HG02678 (cell line): Measurements from ENCODE around the gene KATNAL2.
"Not testable (repeated sequence)": the region's sequence is repeated elsewhere in the genome, so short reads cannot be mapped to it uniquely, and the experiment has no call there.

Experiments used
- ATAC-seq: cut with Tn5 transposase; IDR thresholded peaks from one replicate; pipeline ENCODE4 v1.9.1; 2021; ENCODE audit warnings: mild to moderate bottlenecking, moderate library complexity; ENCODE audit not compliant: unreplicated experiment

KATNAL2 gene

GRCh38 chr18:47029684-47030353 lies 112.4 kb downstream of the KATNAL2 start:
- not testable (repeated sequence) for ATAC-seq

- ATAC-seq: not testable (repeated sequence)
Observed at GRCh38 chr18:47030887-47031286, 113.5 kb downstream of the KATNAL2 start.

- no peak for ATAC-seq
Observed at GRCh38 chr18:47032945-47033344, 115.5 kb downstream of the KATNAL2 start.

- not testable (repeated sequence) for ATAC-seq
Observed at GRCh38 chr18:47034591-47034990, 117.2 kb downstream of the KATNAL2 start.

- ATAC-seq: no peak
Observed at GRCh38 chr18:47035156-47035671, 117.8 kb downstream of the KATNAL2 start, which contains the start of gene ELOA2. ELOA2 (minus strand) TSS chr18:47035621; CDS start chr18:47035264, 357 bp downstream.

- ATAC-seq: no peak
Observed at GRCh38 chr18:47036298-47036874, 119.0 kb downstream of the KATNAL2 start.

- no peak for ATAC-seq
Observed at GRCh38 chr18:47036927-47037578, 119.7 kb downstream of the KATNAL2 start.

- no peak for ATAC-seq
Observed at GRCh38 chr18:47040982-47041381, 123.6 kb downstream of the KATNAL2 start.

GRCh38 chr18:47050468-47050867 lies 133.1 kb downstream of the KATNAL2 start:
- no peak for ATAC-seq

- no peak for ATAC-seq
Observed at GRCh38 chr18:47054369-47054768, 137.0 kb downstream of the KATNAL2 start.

- no peak for ATAC-seq
Observed at GRCh38 chr18:47062471-47062870, 145.1 kb downstream of the KATNAL2 start.

- ATAC-seq: no peak
Observed at GRCh38 chr18:47063096-47063495, 145.7 kb downstream of the KATNAL2 start.

GRCh38 chr18:47067648-47068047 lies 150.2 kb downstream of the KATNAL2 start:
- no peak for ATAC-seq

GRCh38 chr18:47075098-47075883 lies 157.9 kb downstream of the KATNAL2 start:
- no peak for ATAC-seq

GRCh38 chr18:47077111-47077510 lies 159.7 kb downstream of the KATNAL2 start:
- no peak for ATAC-seq

- no peak for ATAC-seq
Observed at GRCh38 chr18:47080872-47081271, 163.5 kb downstream of the KATNAL2 start.

- ATAC-seq: no peak
Observed at GRCh38 chr18:47081578-47081977, 164.2 kb downstream of the KATNAL2 start.

GRCh38 chr18:47087676-47088075 lies 170.3 kb downstream of the KATNAL2 start:
- ATAC-seq: no peak

- no peak for ATAC-seq
Observed at GRCh38 chr18:47095810-47096209, 178.4 kb downstream of the KATNAL2 start.

GRCh38 chr18:47100212-47100831 lies 182.9 kb downstream of the KATNAL2 start:
- ATAC-seq: peak; percentile 52

GRCh38 chr18:47108373-47108772 lies 191.0 kb downstream of the KATNAL2 start:
- no peak for ATAC-seq
